GM12873 (cell line): ENCODE results near the gene BMF.

ENCODE experiments used
- TF ChIP-seq, protein P1 (sequence below): IDR thresholded peaks from 2 replicates; pipeline ENCODE4 v1.5.1; 2012; ENCODE audit warnings: low read depth, mild to moderate bottlenecking, moderate library complexity, low read length, control low read depth; ENCODE audit not compliant: insufficient read depth; ENCODE audit errors: missing control alignments

The BMF gene

DNA sequence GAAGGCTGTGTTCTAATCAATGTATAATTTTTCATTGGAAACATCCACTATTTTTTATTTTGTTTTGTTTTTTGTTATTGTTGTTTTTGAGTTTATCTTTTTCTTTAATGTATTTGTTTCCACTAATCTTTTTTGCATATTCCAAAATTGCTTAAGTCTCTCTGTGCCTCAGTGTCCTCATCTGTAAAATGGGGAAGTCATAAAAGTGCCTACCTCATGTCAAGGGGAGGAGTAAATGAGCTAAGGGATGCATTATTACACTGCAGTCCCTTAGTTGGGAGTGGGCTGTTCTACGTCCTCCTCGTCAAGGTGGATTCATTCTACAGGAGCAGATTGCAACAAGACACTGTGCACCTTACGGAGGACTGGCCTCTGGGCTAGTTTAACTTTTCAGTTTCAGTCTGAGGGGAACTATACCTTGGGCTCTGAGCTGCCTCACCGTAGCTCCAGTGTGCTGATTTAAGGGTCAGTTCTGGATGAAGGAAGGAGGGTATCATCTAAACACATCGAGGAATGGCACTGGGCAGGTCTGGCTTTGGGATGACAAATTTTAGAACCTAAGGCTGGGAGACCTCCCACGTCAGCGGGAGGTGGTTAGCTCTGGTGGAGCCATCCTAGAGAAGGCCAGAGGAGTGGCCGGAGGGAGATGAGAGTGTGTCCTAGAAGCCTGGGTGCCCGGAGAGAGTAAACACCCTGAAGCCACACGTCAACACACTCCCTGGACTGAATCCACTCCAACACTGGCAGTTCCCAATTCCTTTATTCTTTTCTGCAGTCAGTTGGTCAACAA lies 64.6 kb downstream of the BMF start:
- TF ChIP-seq, protein P1, sequence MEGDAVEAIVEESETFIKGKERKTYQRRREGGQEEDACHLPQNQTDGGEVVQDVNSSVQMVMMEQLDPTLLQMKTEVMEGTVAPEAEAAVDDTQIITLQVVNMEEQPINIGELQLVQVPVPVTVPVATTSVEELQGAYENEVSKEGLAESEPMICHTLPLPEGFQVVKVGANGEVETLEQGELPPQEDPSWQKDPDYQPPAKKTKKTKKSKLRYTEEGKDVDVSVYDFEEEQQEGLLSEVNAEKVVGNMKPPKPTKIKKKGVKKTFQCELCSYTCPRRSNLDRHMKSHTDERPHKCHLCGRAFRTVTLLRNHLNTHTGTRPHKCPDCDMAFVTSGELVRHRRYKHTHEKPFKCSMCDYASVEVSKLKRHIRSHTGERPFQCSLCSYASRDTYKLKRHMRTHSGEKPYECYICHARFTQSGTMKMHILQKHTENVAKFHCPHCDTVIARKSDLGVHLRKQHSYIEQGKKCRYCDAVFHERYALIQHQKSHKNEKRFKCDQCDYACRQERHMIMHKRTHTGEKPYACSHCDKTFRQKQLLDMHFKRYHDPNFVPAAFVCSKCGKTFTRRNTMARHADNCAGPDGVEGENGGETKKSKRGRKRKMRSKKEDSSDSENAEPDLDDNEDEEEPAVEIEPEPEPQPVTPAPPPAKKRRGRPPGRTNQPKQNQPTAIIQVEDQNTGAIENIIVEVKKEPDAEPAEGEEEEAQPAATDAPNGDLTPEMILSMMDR, result no peak

DNA sequence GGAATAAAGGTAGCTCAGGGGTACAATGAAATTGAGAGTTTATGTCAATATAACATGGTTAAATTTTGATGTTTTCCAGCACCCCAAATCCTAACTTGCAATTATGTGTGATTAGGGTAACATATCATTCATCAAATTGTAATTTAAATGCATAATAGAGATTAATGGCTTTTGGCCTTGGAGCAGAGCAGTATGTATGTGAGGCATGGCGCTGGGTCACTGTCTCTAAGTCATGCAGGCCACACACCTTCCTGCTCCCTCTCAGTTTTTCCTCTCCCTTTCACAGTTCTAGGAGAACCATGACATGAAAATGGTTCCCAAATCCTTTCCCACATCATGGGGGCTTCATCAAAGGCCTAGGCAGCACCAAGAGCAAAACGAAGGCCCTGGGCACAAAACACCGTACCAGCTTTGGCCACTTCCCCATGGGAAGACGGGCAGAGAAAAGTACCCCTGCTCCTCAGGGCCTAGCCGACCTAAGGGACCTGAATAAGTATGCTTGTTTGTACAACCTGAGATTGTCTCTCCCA lies 65.8 kb downstream of the BMF start:
- TF ChIP-seq, protein P1, result no peak

DNA sequence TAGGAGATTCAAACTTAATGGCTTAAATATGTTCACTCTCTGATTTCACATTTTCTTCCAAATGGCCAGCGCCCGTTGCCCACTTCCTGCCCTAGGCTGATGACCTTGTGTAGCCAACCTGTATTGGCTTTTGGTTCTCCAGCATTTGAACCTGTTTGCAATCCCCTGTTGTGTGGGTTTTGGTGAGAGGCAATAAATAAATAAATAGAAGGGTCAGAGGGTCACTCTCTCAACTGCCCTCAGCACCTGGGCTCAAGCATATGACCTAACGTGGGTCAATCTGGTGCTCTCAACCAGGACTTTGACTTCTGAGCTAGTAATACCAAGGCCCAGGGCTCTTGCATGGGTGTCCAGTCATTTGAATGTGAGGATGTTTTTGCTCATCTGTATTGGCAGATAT lies 67.9 kb downstream of the BMF start:
- TF ChIP-seq, protein P1, result no peak

DNA sequence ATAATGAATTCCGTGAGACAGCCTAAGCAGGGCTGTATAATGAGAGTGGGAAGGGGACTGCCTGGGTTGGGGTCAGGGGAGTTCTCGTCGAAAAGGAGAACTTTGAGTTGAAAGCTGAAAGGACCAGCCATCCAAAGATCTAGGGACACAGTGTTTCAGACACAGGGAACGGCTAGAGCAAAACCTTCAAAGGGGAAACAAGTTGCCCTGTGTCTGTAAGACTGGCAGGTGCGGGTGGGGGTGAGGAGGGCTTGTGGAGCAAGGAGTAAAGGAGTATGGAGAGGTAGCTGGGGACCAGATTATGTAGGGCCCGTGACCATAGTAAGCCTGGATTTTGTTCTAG lies 68.4 kb downstream of the BMF start:
- TF ChIP-seq, protein P1, result no peak

DNA sequence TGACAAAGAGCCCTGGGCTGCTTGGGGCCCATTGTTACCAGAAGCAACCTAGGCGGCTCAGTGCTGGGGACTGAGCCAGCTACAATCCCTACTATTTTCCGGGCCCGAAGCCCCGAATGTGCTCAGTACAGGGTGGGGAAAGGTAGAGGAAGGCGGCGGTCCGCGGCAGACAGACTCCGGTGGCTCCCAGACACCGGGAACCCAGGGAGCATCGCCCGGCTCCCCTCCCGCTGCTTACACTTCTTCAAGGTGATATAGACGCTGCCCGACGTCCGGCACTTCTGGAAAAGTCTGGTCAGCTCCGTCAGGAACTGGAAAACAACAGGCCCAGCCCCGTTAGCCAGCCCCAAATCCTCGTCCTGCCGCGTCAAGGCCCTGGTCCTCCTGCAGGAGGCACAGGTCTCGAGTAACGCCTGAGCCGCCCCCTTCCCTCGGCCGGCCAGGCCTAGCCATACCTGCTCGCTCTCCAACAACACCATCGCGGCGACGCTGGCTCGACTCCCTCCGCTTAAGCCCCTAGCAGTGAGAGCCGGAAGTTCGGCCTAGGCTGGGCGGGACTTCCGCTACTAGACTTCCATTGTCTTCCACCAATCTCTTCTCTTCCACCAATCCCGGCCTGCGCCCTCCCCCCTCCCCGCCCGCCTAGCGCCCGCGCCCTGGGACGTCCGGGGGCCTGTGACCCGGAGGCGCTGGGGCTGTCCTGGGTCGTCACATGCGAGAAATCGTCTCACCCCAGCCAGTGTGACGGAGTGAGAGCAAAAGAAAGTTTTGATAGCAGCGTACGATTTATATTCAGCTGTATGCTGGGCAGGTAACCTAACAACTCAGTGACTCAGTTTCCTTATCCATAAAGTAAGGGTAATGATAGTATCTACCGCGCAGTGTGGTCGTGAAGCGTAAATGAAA lies 69.8 kb downstream of the BMF start, which contains the start of gene SRP14:
Gene SRP14 (minus strand): TSS at position 544 of the 906 bp plus-strand sequence. CDS start 65 bp downstream, at position 479.
- TF ChIP-seq, protein P1, result no peak

DNA sequence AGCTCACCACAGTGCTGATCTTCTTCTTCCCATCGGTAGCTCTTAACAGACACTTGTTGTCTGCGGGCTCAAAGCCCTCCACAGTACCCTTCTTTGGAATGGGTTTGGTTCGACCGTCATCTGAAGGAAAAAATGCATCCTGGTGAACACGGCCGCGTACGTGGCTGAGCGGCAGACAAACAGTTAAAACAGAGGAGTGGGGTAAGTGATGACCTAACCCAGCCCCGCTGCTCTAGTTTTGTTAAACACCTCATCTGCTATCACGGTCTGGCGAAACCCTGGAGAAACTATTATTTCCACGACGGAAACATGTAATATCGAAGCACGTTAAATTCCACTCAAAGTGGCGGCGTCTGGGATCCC lies 70.4 kb downstream of the BMF start:
- TF ChIP-seq, protein P1, result no peak
